Right lobe of liver (tissue), 4 donors: ENCODE measurements around the gene IPO13.

Experiments
- POLR2A ChIP-seq: fragments of 450-650 bp; IDR thresholded peaks from one replicate; pipeline ENCODE4 v1.6.1; 2017; ENCODE audit warnings: antibody characterized with exemption, mild to moderate bottlenecking
- TF ChIP-seq, protein P1 (sequence below), 4 donors: fragments of 200-600 bp in 3 of 4; fragments of 450-650 bp in 1 of 4; IDR thresholded peaks; one replicate each; pipeline versions ENCODE4 v1.5.1 to v1.8.0; 2016 to 2022; ENCODE audit warnings: antibody characterized with exemption in 4 of 4, mild to moderate bottlenecking in 2 of 4
- donor health status: DM: no; HTN: no; CAD: no.
- donor health status: DM: no; HTN: no; CAD: no.
- donor health status: DM: no; HTN: yes; CAD: no.

DNA sequence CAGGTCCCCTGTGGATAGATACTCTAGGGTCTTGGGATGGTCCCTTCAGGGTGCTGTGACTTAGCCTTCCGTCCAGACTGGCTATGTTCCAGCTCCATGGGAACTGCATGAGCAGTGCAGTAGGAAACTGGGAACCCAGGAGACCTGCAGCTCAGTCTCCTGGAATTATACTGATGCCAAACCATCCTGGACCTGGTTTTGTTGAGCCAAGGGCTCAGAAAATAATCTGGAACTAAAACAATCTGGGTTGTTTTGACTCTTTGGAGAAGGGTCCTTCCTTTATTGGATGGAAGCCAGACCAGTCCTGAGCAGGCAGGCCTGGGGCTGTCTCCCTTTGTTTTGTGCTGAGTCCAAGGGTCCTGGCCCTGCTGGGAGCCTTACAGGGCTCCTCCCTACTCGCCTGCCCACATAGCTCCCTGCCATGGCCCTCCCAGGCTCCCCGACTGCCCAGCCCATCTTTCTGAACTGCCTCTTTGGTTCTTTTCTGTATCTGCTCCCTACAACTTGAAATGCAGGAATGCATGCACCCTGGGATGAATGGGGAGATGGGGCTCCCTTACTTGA, 1.2 kb downstream of the IPO13 start:
- TF ChIP-seq, protein P1, sequence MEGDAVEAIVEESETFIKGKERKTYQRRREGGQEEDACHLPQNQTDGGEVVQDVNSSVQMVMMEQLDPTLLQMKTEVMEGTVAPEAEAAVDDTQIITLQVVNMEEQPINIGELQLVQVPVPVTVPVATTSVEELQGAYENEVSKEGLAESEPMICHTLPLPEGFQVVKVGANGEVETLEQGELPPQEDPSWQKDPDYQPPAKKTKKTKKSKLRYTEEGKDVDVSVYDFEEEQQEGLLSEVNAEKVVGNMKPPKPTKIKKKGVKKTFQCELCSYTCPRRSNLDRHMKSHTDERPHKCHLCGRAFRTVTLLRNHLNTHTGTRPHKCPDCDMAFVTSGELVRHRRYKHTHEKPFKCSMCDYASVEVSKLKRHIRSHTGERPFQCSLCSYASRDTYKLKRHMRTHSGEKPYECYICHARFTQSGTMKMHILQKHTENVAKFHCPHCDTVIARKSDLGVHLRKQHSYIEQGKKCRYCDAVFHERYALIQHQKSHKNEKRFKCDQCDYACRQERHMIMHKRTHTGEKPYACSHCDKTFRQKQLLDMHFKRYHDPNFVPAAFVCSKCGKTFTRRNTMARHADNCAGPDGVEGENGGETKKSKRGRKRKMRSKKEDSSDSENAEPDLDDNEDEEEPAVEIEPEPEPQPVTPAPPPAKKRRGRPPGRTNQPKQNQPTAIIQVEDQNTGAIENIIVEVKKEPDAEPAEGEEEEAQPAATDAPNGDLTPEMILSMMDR (IDR thresholded peaks at IDR 0.05): no peak
- TF ChIP-seq POLR2A: no peak
